ENCODE data around the gene VGF. TPM values are rescaled to one million over a fixed set of nuclear protein-coding genes. Genes with fewer than 3 reads are reported as not detected.

Gene VGF
- polyA plus RNA-seq, 1 donor (not counting 4 experiments of a cell fraction or from before 2014, with no cell fraction given), result 0.04 TPM

DNA sequence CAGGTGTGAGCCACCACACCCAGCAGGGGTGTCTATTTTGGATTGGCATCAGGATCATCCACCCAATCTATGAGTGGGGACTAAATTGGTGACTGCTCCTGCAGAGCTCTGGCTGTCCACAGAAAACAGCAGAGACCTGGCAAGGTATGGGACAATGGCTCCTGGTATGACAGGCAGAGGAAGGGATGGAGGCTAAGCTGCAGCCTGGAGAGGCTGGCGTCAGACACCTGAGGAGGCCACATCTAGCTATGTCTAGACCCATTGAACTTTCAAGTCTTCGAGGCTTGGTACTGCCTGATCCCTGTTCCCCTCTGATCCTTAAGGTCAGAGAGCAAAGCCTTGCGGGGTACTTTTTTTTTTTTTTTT is 41.7 kb downstream of the VGF start:
- dilution Hi-C loops (cut with MboI; ENCODE audit: extremely low pct_ligation_motif_present, low sequenced_read_pairs), result no loop called here
- no peak overlapping the region for H3K4me2 ChIP-seq (ENCODE audit: control insufficient read depth, extremely low read depth, insufficient read depth, low read depth, low read length)
- no peak overlapping the region for H3K9ac ChIP-seq (ENCODE audit: control insufficient read depth, extremely low read depth, insufficient read depth, low read length)
- no peak overlapping the region for H3K27ac ChIP-seq (ENCODE audit: control insufficient read depth, insufficient read depth, low read length)
- no peak for FAIRE-seq
- peaks cover 2% of the 10 kb centered on the region for H3K9me1 ChIP-seq (ENCODE audit: control insufficient read depth, extremely low read depth, insufficient read depth, low read length)
- H4K20me1 ChIP-seq (ENCODE audit: control insufficient read depth, extremely low read depth, insufficient read depth, low read length), result peaks cover 5% of the 10 kb centered on the region
- no peak overlapping the region for H2AFZ ChIP-seq (ENCODE audit: control insufficient read depth, low read length)
- no peak overlapping the region for H3K4me3 ChIP-seq (ENCODE audit: control insufficient read depth in 2 of 3, extremely low read depth in 1 of 3, insufficient read depth in 2 of 3, low read depth in 1 of 3, low read length in 3 of 3)
- no peak for DNase-seq (ENCODE audit: low read depth, low spot score)
- no peaks in the 10 kb centered on the region for H3K27me3 ChIP-seq (ENCODE audit: control insufficient read depth, extremely low read depth, insufficient read depth, low read length)
- H3K36me3 ChIP-seq (ENCODE audit: control insufficient read depth in 2 of 2, extremely low read depth in 1 of 2, insufficient read depth in 2 of 2, low read length in 2 of 2), result peaks cover 5 to 10% of the 10 kb centered on the region in 2 experiments
- H3K79me2 ChIP-seq (ENCODE audit: control insufficient read depth, insufficient read depth, low read length), result peaks cover 17% of the 10 kb centered on the region
- no peak for TF ChIP-seq EZH2 (IDR thresholded peaks at IDR 0.05; ENCODE audit: low read length)
- TF ChIP-seq, protein P1, sequence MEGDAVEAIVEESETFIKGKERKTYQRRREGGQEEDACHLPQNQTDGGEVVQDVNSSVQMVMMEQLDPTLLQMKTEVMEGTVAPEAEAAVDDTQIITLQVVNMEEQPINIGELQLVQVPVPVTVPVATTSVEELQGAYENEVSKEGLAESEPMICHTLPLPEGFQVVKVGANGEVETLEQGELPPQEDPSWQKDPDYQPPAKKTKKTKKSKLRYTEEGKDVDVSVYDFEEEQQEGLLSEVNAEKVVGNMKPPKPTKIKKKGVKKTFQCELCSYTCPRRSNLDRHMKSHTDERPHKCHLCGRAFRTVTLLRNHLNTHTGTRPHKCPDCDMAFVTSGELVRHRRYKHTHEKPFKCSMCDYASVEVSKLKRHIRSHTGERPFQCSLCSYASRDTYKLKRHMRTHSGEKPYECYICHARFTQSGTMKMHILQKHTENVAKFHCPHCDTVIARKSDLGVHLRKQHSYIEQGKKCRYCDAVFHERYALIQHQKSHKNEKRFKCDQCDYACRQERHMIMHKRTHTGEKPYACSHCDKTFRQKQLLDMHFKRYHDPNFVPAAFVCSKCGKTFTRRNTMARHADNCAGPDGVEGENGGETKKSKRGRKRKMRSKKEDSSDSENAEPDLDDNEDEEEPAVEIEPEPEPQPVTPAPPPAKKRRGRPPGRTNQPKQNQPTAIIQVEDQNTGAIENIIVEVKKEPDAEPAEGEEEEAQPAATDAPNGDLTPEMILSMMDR (optimal IDR thresholded peaks at IDR 0.05 in 1 of 3, IDR thresholded peaks at IDR 0.05 in 1 of 3, conservative IDR thresholded peaks at IDR 0.05 in 1 of 3; ENCODE audit: extremely low read depth in 1 of 3, insufficient read depth in 2 of 3, low read length in 3 of 3), result no peak
- H3K4me1 ChIP-seq (ENCODE audit: control insufficient read depth, extremely low read depth, insufficient read depth, low read length), result peaks cover 47% of the 10 kb centered on the region
- H3K9me3 ChIP-seq (ENCODE audit: control insufficient read depth, low read depth, low read length), result no peaks in the 10 kb centered on the region

DNA sequence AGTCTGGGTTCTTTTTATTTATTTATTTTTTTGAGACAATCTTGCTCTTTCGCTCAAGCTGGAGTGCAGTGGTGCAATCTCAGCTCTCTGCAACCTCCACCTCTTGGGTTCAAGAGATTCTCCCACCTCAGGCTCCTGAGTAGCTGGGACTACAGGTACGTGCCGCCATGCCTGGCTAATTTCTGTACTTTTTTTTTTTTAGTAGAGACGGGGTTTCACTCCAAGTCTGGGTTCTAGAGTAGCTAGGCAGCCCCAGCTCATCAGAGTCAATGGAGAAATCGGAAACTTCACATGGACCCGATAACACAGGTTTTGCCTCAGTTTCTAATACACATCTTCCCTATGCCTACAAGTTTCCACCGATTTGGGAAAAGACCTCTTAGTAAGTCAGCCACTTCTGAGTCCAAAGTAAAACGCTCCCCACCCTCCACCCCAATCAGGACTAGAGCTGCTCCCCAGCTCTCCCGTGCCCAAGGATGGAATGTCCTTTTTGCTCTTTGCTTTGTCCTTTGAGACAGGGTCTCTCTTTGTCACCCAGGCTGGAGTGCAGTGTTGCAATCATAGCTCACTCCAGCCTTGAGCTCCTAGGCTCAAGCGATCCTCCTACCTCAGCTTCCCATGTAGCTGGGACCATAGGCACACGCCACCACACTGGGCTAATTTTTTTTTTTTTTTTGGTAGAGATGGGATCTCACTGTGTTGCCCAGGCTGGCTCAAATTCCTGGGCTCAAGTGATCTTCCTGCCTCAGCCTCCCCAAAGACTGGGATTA is 42.3 kb downstream of the VGF start:
- Histone ChIP-seq H3K36me3 (ENCODE audit: control insufficient read depth in 2 of 2, extremely low read depth in 1 of 2, insufficient read depth in 2 of 2, low read length in 2 of 2) (peaks cover 0 to 5% of the 10 kb centered on the region in 2 experiments), H3K9me3 (ENCODE audit: control insufficient read depth, low read depth, low read length) (no peaks in the 10 kb centered on the region), H4K20me1 (ENCODE audit: control insufficient read depth, extremely low read depth, insufficient read depth, low read length) (peaks cover 3% of the 10 kb centered on the region), H3K9ac (ENCODE audit: control insufficient read depth, extremely low read depth, insufficient read depth, low read length) (no peak overlapping the region), H2AFZ (ENCODE audit: control insufficient read depth, low read length) (no peak overlapping the region), H3K4me3 (ENCODE audit: control insufficient read depth in 2 of 3, extremely low read depth in 1 of 3, insufficient read depth in 2 of 3, low read depth in 1 of 3, low read length in 3 of 3) (no peak overlapping the region), H3K4me1 (ENCODE audit: control insufficient read depth, extremely low read depth, insufficient read depth, low read length) (peaks cover 46% of the 10 kb centered on the region), H3K9me1 (ENCODE audit: control insufficient read depth, extremely low read depth, insufficient read depth, low read length) (peaks cover 2% of the 10 kb centered on the region), H3K79me2 (ENCODE audit: control insufficient read depth, insufficient read depth, low read length) (peaks cover 11% of the 10 kb centered on the region), H3K4me2 (ENCODE audit: control insufficient read depth, extremely low read depth, insufficient read depth, low read depth, low read length) (no peak overlapping the region), H3K27ac (ENCODE audit: control insufficient read depth, insufficient read depth, low read length) (peak overlapping the region; percentile 67), H3K27me3 (ENCODE audit: control insufficient read depth, extremely low read depth, insufficient read depth, low read length) (no peaks in the 10 kb centered on the region)
- TF ChIP-seq, protein P1 (optimal IDR thresholded peaks at IDR 0.05 in 1 of 3, IDR thresholded peaks at IDR 0.05 in 1 of 3, conservative IDR thresholded peaks at IDR 0.05 in 1 of 3; ENCODE audit: extremely low read depth in 1 of 3, insufficient read depth in 2 of 3, low read length in 3 of 3), result no peak
- no peak for TF ChIP-seq EZH2 (IDR thresholded peaks at IDR 0.05; ENCODE audit: low read length)
- DNase-seq (ENCODE audit: low read depth, low spot score) (no peak), FAIRE-seq (no peak)
- dilution Hi-C loops (cut with MboI; ENCODE audit: extremely low pct_ligation_motif_present, low sequenced_read_pairs), result no loop called here
